K562 (cell line): ENCODE data around the gene MRFAP1. TPM values are rescaled to one million over a fixed set of nuclear protein-coding genes. Genes with fewer than 3 reads are reported as not detected.
A peak's percentile ranks its signal among the peaks of the same experiment; 100 is the strongest.

Experiments
- ATAC-seq: fragments of 200-7000 bp; cut with Tn5 transposase; 3 replicates; pipeline ENCODE4 v1.9.1; 2020; ENCODE audit warnings: moderate library complexity
- BruUV-seq: library from RNA; stranded (reverse); fragments of 400-500 nt; replicated peaks from 2 replicates; lab custom pipeline; 2021; lab: Mats Ljungman, UMichigan
- CTCF ChIA-PET: fragments of 300-600 bp; formaldehyde crosslinking; extraction: SDS; loops from one replicate; lab custom pipeline; 2021; ENCODE audit warnings: low intra/inter-chr PET ratio; lab: Yijun Ruan, JAX
- POLR2A ChIA-PET: fragments of 300-600, 350-650 bp; sonication (Branson Sonifier 250); formaldehyde crosslinking; extraction: SDS; loops from one replicate; lab custom pipeline; 2021; ENCODE audit warnings: antibody characterized with exemption, inconsistent platforms; lab: Yijun Ruan, JAX
- DNase-seq, 4 experiments: peaks; one replicate each; pipeline versions ENCODE4 v3.0.0 to v3.0.0-alpha.2; 2011 to 2018; ENCODE audit warnings: low spot score in 3 of 4, mixed read lengths in 3 of 4; ENCODE audit errors: extremely low read depth in 1 of 4
- FAIRE-seq: peaks from 2 replicates; lab custom pipeline; 2011; peaks lifted over from hg19 to GRCh38; lab: Jason Lieb, UNC
- H2AFZ ChIP-seq: 2 replicates; pipeline ENCODE4 v1.6.0; 2011; ENCODE audit warnings: low read depth, low read length, control low read depth, inconsistent platforms
- H3K27ac ChIP-seq: fragments of 200-600 bp; 3 replicates; pipeline ENCODE4 v1.8.0; 2011; ENCODE audit warnings: low read depth, mild to moderate bottlenecking, control low read depth, inconsistent platforms, low read length, moderate library complexity, mixed read lengths; ENCODE audit errors: extremely low read depth
- H3K27me3 ChIP-seq, 2 experiments: fragments of 300-600 bp in 1 of 2; 2 replicates in 1 of 2; 3 replicates in 1 of 2; pipeline versions ENCODE4 v1.6.0 to v1.8.0; 2011; ENCODE audit warnings: inconsistent platforms in 2 of 2, low read length in 2 of 2, mild to moderate bottlenecking in 1 of 2, mixed read lengths in 1 of 2, moderate library complexity in 1 of 2; ENCODE audit not compliant: control insufficient read depth in 2 of 2, insufficient read depth in 2 of 2
- H3K36me3 ChIP-seq: fragments of 300-600 bp; 3 replicates; pipeline ENCODE4 v1.8.0; 2011; ENCODE audit warnings: mild to moderate bottlenecking, low read length, inconsistent platforms; ENCODE audit not compliant: control insufficient read depth, insufficient read depth
- H3K4me1 ChIP-seq, 2 experiments: fragments of 200-600 bp in 1 of 2; replicated peaks in 1 of 2; 2 replicates in 1 of 2; 3 replicates in 1 of 2; pipeline versions ENCODE4 v1.5.1 to v1.8.0; 2011; ENCODE audit warnings: inconsistent platforms in 2 of 2, low read length in 2 of 2, mild to moderate bottlenecking in 1 of 2, mixed read lengths in 1 of 2, moderate library complexity in 1 of 2; ENCODE audit not compliant: control insufficient read depth in 2 of 2, insufficient read depth in 2 of 2
- H3K4me2 ChIP-seq: 2 replicates; pipeline ENCODE4 v1.6.1; 2011; ENCODE audit warnings: low read length, control low read depth, inconsistent platforms, mixed read lengths; ENCODE audit not compliant: insufficient read depth
- H3K4me3 ChIP-seq: fragments of 200-600 bp; sonication (generic), shearing (Covaris generic); 2 replicates; pipeline ENCODE4 v1.5.1; 2016; ENCODE audit warnings: control low read depth, inconsistent platforms
- H3K79me2 ChIP-seq: fragments of 200-600 bp; 3 replicates; pipeline ENCODE4 v1.8.0; 2011; ENCODE audit warnings: low read length, inconsistent platforms; ENCODE audit not compliant: control insufficient read depth, insufficient read depth
- H3K9ac ChIP-seq, 2 experiments: 2 replicates each; pipeline versions ENCODE4 v1.6.0 to v1.6.1; 2011; ENCODE audit warnings: low read depth in 2 of 2, low read length in 2 of 2, control low read depth in 1 of 2, inconsistent platforms in 1 of 2, mild to moderate bottlenecking in 1 of 2, mixed read lengths in 1 of 2; ENCODE audit not compliant: insufficient read depth in 1 of 2
- H3K9me1 ChIP-seq: one replicate; pipeline ENCODE4 v1.6.0; 2011; ENCODE audit warnings: inconsistent platforms, mild to moderate bottlenecking, low read length, moderate library complexity; ENCODE audit not compliant: control insufficient read depth, insufficient read depth
- H3K9me3 ChIP-seq: replicated peaks from 2 replicates; pipeline ENCODE4 v1.5.1; 2011; ENCODE audit warnings: low read depth, low read length, inconsistent platforms; ENCODE audit not compliant: control insufficient read depth, insufficient read depth
- H4K20me1 ChIP-seq: replicated peaks from 2 replicates; pipeline ENCODE4 v1.6.1; 2011; ENCODE audit warnings: low read length, inconsistent platforms, mixed read lengths; ENCODE audit not compliant: control insufficient read depth, insufficient read depth
- BCOR ChIP-seq: fragments of 450-650 bp; IDR thresholded peaks from 2 replicates; pipeline ENCODE4 v1.6.1; 2016
- HDAC1 ChIP-seq, 2 experiments: fragments of 450-650 bp; IDR thresholded peaks; 2 replicates each; pipeline ENCODE4 v1.6.1; 2016 to 2017; ENCODE audit warnings: inconsistent platforms in 1 of 2, mild to moderate bottlenecking in 1 of 2, moderate library complexity in 1 of 2
- HDAC2 ChIP-seq: fragments of 450-650 bp; IDR thresholded peaks from 2 replicates; pipeline ENCODE4 v1.6.1; 2016; ENCODE audit warnings: mild to moderate bottlenecking
- HNRNPUL1 ChIP-seq: fragments of 200-400 bp; formaldehyde crosslinking; IDR thresholded peaks from 2 replicates; pipeline ENCODE4 v1.6.1; 2017; ENCODE audit warnings: low read length
- KDM4B ChIP-seq, 2 experiments: fragments of 450-650 bp in 1 of 2; sonication (generic) in 1 of 2; IDR thresholded peaks; 2 replicates each; pipeline ENCODE4 v1.6.1; 2016 to 2017; ENCODE audit warnings: borderline replicate concordance in 2 of 2, antibody characterized with exemption in 1 of 2, low read depth in 1 of 2, mild to moderate bottlenecking in 1 of 2
- KLF6 ChIP-seq: fragments of 250-450 bp; sonication (Bioruptor Pico); IDR thresholded peaks from 2 replicates; pipeline ENCODE4 v1.4.0; 2020; ENCODE audit warnings: mild to moderate bottlenecking, moderate library complexity, borderline replicate concordance
- MCM5 ChIP-seq: fragments of 450-650 bp; IDR thresholded peaks from 2 replicates; pipeline ENCODE4 v1.6.1; 2016; ENCODE audit warnings: low read depth
- PCBP1 ChIP-seq: fragments of 200-400 bp; formaldehyde crosslinking; IDR thresholded peaks from 2 replicates; pipeline ENCODE4 v1.6.1; 2018; ENCODE audit warnings: mild to moderate bottlenecking, low read depth, low read length; ENCODE audit not compliant: poor library complexity, severe bottlenecking
- PHB2 ChIP-seq: fragments of 450-650 bp; IDR thresholded peaks from 2 replicates; pipeline ENCODE4 v1.6.1; 2017; ENCODE audit warnings: low read depth
- SAFB ChIP-seq: fragments of 200-400 bp; formaldehyde crosslinking; IDR thresholded peaks from 2 replicates; pipeline ENCODE4 v1.6.1; 2017; ENCODE audit warnings: low read depth, low read length, borderline replicate concordance
- TBL1XR1 ChIP-seq, 2 experiments: IDR thresholded peaks; 2 replicates each; pipeline ENCODE4 v1.6.1; 2012; ENCODE audit warnings: improper control_type of control experiment in 2 of 2, low read length in 2 of 2, mild to moderate bottlenecking in 1 of 2
- WGBS: fragments of 100-300 bp; shearing (Covaris generic); methylation state at CpG from one replicate; pipeline ENCODE4 v1.1.6; 2016; ENCODE audit warnings: low coverage, mixed read lengths; ENCODE audit not compliant: insufficient coverage; ENCODE audit errors: missing lambda C conversion rate; 5-methylcytosine and 5-hydroxymethylcytosine counted together
- in situ Hi-C: fragments of 300-500 bp; cut with MboI; formaldehyde crosslinking; loops from 4 replicates; pipeline ENCODE4 v1.15.0; 2018; ENCODE audit warnings: inconsistent platforms, mixed read lengths
- intact Hi-C: fragments of 100-400 bp; cut with micrococcal nuclease; formaldehyde crosslinking; loops from 2 replicates; pipeline ENCODE4 v1.14.2; 2022
- polyA plus RNA-seq, 8 experiments: library from polyadenylated mRNA; depleted of rRNA in 4 of 8; stranded (reverse) in 5 of 8; unstranded in 3 of 8; fragments of >200 nt; fragmentation: Nextera tagmentation in 2 of 8; fragmentation: Illumina TruSeq in 1 of 8; extraction: Ambion mirVana in 2 of 8; extraction: Trizol in 1 of 8; gene quantifications; 2 replicates each; pipeline versions ENCODE4 v1.2.1 to v1.2.3, GENCODE V29; 2011 to 2014; ENCODE audit warnings: inconsistent platforms in 1 of 8, missing spikeins in 1 of 8
- total RNA-seq, 7 experiments: library from RNA; depleted of rRNA in 6 of 7; stranded (reverse); fragments of >200 nt in 6 of 7; fragmentation: Illumina TruSeq in 2 of 7; extraction: Trizol in 2 of 7; gene quantifications; 2 replicates each; pipeline versions ENCODE4 v1.2.1 to v1.2.3, GENCODE V29; 2011 to 2021; ENCODE audit warnings: low replicate concordance in 1 of 7
- TF ChIP-seq, protein P1 (sequence below): sonication (generic); formaldehyde crosslinking; IDR thresholded peaks from 2 replicates; pipeline ENCODE4 v1.8.0; 2022; ENCODE audit warnings: mild to moderate bottlenecking, missing genetic modification reagents
- TF ChIP-seq, protein P2 (sequence below): fragments of 450-650 bp; formaldehyde crosslinking; conservative IDR thresholded peaks from 2 replicates; pipeline ENCODE4 v1.4.0; 2022; ENCODE audit warnings: mild to moderate bottlenecking, missing genetic modification characterization
- TF ChIP-seq, protein P3 (sequence below): fragments of 250-450 bp; sonication (Bioruptor Pico); IDR thresholded peaks from 2 replicates; pipeline ENCODE4 v1.9.0; 2021; ENCODE audit warnings: mild to moderate bottlenecking
- TF ChIP-seq, protein P4 (sequence below): fragments of 250-450 bp; sonication (Bioruptor Pico); IDR thresholded peaks from 2 replicates; pipeline ENCODE4 v1.5.0; 2020; ENCODE audit warnings: mild to moderate bottlenecking, borderline replicate concordance
- TF ChIP-seq, protein P5 (sequence below): sonication (generic); formaldehyde crosslinking; IDR thresholded peaks from 2 replicates; pipeline ENCODE4 v1.8.0; 2022; ENCODE audit warnings: missing genetic modification reagents, mild to moderate bottlenecking, borderline replicate concordance

Gene MRFAP1
- total and polyA plus RNA-seq, 9 of the 15 experiments (the other 6 are each of a cell fraction or from before 2014, with no cell fraction given), result 46.0 to 270 (median 151) TPM

DNA sequence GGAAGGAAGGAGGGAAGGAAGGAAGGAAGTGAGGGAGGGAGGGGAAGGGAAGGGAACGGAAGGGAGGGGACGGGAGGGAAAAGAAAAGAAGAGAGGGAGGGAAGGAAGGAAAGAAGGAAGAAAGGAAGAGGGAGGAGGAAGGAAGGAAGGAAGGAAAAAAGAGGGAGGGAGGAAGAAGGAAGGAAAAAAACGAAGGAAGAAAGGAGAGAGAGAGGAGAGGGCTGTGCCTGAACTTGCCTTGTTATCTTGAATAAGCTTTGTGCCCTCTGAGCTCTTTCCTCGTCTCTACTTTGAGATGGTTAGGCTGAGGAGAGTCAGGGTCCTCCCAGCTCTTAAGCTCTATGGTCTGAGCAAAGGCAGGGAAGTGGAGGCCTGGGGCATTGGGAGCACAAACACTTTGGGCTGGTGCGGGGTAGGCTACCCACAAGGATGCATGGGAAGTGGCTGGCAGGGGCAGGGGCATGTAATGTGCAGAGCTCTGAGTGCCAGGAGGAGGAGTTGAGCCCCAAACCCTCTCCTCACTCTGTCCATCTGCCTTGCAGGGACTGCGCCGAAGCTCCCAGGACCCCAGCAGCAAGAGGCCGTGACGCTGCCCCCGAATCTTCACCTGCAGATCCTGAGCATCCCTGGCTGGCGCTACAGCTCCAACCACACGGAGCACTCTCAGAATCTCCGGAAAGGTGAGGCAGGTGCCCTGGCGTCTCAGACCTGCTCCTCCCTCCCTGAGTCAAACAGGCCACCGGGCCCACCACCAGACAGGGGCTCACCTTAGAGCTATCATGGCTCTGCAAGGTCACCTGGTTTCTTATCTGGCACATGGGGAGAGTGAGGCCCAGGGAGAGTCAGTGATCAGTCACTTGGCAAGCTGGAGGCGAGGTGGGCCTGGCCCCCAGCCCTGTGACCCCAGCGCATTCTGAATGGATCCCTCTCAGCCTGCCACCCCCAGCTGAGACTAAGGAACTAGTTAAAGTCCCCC lies 26.5 kb upstream of the MRFAP1 start:
- H3K36me3 ChIP-seq, result peaks cover 8% of the 10 kb centered on the region; the same call in 1 of the 3 replicates
- in situ Hi-C loops, result no loop called here
- 0 out of 2 replicates have a peak, but pooled peaks cover under 1% of the 10 kb centered on the region for H4K20me1 ChIP-seq
- no peak overlapping the region for H3K4me2 ChIP-seq
- POLR2A ChIA-PET, result interaction anchor here (0.6 to 2.0 kb wide), 6 partner anchors 10 to 81 kb away, joined by 3 to 7 read pairs (median 4); no protein-coding TSS in a partner anchor
- no peak overlapping the region for H2AFZ ChIP-seq
- FAIRE-seq (no peak), DNase-seq (no peak), ATAC-seq (no peak)
- no peaks in the 10 kb centered on the region for H3K9me1 ChIP-seq
- CTCF ChIA-PET, result no interaction called here
- H3K9ac ChIP-seq, result peak overlapping the region in 1 of 2 experiments; percentile 14; a peak in 2 of 4 replicates
- H3K27me3 ChIP-seq, result no peaks in the 10 kb centered on the region; a peak in 1 of 5 replicates
- peaks cover 0 to 7% of the 10 kb centered on the region in 2 experiments; a peak in 1 of 5 replicates for H3K4me1 ChIP-seq
- WGBS, result 72% methylated on average over 14 of the region's 17 CpGs
- H3K9me3 ChIP-seq, result no peaks in the 10 kb centered on the region; the same call in 1 of the 2 replicates
- H3K79me2 ChIP-seq, result no peaks in the 10 kb centered on the region
- H3K4me3 ChIP-seq, result no peak overlapping the region
- H3K27ac ChIP-seq, result no peak overlapping the region
- no TSS peak for BruUV-seq
- intact Hi-C loops, result no loop called here
- TF ChIP-seq PCBP1 (no peak), BCOR (no peak), KDM4B (IDR thresholded peaks at IDR 0.05; ENCODE audit: borderline replicate concordance in 2 of 2, low read depth in 1 of 2) (no peak), MCM5 (no peak), PHB2 (no peak), HDAC1 (IDR thresholded peaks at IDR 0.05) (0 out of 4 replicates have a peak, but pooled peaks of 1 of the 2 experiments have one; percentile 6), HNRNPUL1 (no peak), TBL1XR1 (IDR thresholded peaks at IDR 0.05; ENCODE audit: low read length in 2 of 2) (no peak), HDAC2 (no peak), KLF6 (CRISPR knock-in tag) (no peak), SAFB (no peak)
- TF ChIP-seq, protein P1, sequence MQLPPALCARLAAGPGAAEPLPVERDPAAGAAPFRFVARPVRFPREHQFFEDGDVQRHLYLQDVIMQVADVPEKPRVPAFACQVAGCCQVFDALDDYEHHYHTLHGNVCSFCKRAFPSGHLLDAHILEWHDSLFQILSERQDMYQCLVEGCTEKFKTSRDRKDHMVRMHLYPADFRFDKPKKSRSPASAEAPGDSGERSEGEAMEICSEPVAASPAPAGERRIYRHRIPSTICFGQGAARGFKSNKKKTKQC, result no peak
- TF ChIP-seq, protein P2, sequence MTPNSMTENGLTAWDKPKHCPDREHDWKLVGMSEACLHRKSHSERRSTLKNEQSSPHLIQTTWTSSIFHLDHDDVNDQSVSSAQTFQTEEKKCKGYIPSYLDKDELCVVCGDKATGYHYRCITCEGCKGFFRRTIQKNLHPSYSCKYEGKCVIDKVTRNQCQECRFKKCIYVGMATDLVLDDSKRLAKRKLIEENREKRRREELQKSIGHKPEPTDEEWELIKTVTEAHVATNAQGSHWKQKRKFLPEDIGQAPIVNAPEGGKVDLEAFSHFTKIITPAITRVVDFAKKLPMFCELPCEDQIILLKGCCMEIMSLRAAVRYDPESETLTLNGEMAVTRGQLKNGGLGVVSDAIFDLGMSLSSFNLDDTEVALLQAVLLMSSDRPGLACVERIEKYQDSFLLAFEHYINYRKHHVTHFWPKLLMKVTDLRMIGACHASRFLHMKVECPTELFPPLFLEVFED (CRISPR knock-in tag), result 0 out of 2 replicates have a peak, but pooled peaks have one; percentile 63
- TF ChIP-seq, protein P3, sequence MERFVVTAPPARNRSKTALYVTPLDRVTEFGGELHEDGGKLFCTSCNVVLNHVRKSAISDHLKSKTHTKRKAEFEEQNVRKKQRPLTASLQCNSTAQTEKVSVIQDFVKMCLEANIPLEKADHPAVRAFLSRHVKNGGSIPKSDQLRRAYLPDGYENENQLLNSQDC (CRISPR knock-in tag), result no peak
- TF ChIP-seq, protein P4, sequence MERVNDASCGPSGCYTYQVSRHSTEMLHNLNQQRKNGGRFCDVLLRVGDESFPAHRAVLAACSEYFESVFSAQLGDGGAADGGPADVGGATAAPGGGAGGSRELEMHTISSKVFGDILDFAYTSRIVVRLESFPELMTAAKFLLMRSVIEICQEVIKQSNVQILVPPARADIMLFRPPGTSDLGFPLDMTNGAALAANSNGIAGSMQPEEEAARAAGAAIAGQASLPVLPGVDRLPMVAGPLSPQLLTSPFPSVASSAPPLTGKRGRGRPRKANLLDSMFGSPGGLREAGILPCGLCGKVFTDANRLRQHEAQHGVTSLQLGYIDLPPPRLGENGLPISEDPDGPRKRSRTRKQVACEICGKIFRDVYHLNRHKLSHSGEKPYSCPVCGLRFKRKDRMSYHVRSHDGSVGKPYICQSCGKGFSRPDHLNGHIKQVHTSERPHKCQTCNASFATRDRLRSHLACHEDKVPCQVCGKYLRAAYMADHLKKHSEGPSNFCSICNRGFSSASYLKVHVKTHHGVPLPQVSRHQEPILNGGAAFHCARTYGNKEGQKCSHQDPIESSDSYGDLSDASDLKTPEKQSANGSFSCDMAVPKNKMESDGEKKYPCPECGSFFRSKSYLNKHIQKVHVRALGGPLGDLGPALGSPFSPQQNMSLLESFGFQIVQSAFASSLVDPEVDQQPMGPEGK (CRISPR knock-in tag), result no peak
- TF ChIP-seq, protein P5, sequence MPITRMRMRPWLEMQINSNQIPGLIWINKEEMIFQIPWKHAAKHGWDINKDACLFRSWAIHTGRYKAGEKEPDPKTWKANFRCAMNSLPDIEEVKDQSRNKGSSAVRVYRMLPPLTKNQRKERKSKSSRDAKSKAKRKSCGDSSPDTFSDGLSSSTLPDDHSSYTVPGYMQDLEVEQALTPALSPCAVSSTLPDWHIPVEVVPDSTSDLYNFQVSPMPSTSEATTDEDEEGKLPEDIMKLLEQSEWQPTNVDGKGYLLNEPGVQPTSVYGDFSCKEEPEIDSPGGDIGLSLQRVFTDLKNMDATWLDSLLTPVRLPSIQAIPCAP, result no peak
